HepG2 (cell line): ENCODE measurements around the gene TACC3. TPM values are rescaled to one million over a fixed set of nuclear protein-coding genes. Genes with fewer than 3 reads are reported as not detected.

ENCODE experiments used
- DBP ChIP-seq: sonication (generic); formaldehyde crosslinking; IDR thresholded peaks from 2 replicates; pipeline ENCODE4 v1.4.0; 2020; ENCODE audit warnings: missing genetic modification reagents; ENCODE audit errors: not compliant biosample characterization
- EEA1 ChIP-seq: sonication (generic); formaldehyde crosslinking; IDR thresholded peaks from 2 replicates; pipeline ENCODE4 v1.5.1; 2020; ENCODE audit warnings: mild to moderate bottlenecking, missing genetic modification reagents, borderline replicate concordance
- ETS1 ChIP-seq: sonication (generic); formaldehyde crosslinking; IDR thresholded peaks from 2 replicates; pipeline ENCODE4 v1.4.0; 2020; ENCODE audit warnings: missing genetic modification reagents
- FOXC1 ChIP-seq: sonication (generic); formaldehyde crosslinking; IDR thresholded peaks from 2 replicates; pipeline ENCODE4 v1.8.0; 2022; ENCODE audit warnings: mild to moderate bottlenecking, missing genetic modification reagents, borderline replicate concordance
- HMGA1 ChIP-seq: sonication (generic); formaldehyde crosslinking; conservative IDR thresholded peaks from 2 replicates; pipeline ENCODE4 v1.4.0; 2020; ENCODE audit warnings: missing genetic modification reagents
- LCORL ChIP-seq, 2 experiments: fragments of 450-650 bp in 1 of 2; sonication (generic) in 1 of 2; formaldehyde crosslinking in 1 of 2; IDR thresholded peaks; 2 replicates each; pipeline versions ENCODE4 v1.5.0 to v1.6.1; 2017 to 2020; ENCODE audit warnings: antibody characterized with exemption in 1 of 2, missing genetic modification reagents in 1 of 2
- MEIS2 ChIP-seq: sonication (generic); formaldehyde crosslinking; IDR thresholded peaks from 2 replicates; pipeline ENCODE4 v1.9.0; 2021; ENCODE audit warnings: mild to moderate bottlenecking, missing genetic modification reagents
- MIER2 ChIP-seq: IDR thresholded peaks from 2 replicates; pipeline ENCODE4 v1.6.1; 2016; ENCODE audit warnings: missing biosample characterization, missing genetic modification reagents
- MTA1 ChIP-seq: sonication (generic); formaldehyde crosslinking; IDR thresholded peaks from 2 replicates; pipeline ENCODE4 v1.4.0; 2020; ENCODE audit warnings: missing genetic modification reagents, mild to moderate bottlenecking, borderline replicate concordance
- NAIF1 ChIP-seq: sonication (generic); formaldehyde crosslinking; IDR thresholded peaks from 2 replicates; pipeline ENCODE4 v1.5.0; 2020; ENCODE audit warnings: mild to moderate bottlenecking, missing genetic modification reagents, borderline replicate concordance
- NFE2 ChIP-seq: sonication (generic); formaldehyde crosslinking; IDR thresholded peaks from 2 replicates; pipeline ENCODE4 v1.4.0; 2020; ENCODE audit warnings: missing genetic modification reagents
- NRL ChIP-seq: sonication (generic); formaldehyde crosslinking; IDR thresholded peaks from 2 replicates; pipeline ENCODE4 v1.5.0; 2020; ENCODE audit warnings: missing genetic modification reagents, mild to moderate bottlenecking, moderate library complexity, borderline replicate concordance
- RAD51 ChIP-seq: fragments of 450-650 bp; IDR thresholded peaks from 2 replicates; pipeline ENCODE4 v1.6.1; 2016; ENCODE audit warnings: borderline replicate concordance
- TCF7L2 ChIP-seq: IDR thresholded peaks from 2 replicates; pipeline ENCODE4 v1.6.1; 2011; ENCODE audit warnings: mild to moderate bottlenecking, low read depth, low read length, moderate library complexity
- TEAD3 ChIP-seq: optimal IDR thresholded peaks from 2 replicates; pipeline ENCODE3; 2016; ENCODE audit warnings: borderline replicate concordance
- TFDP2 ChIP-seq: sonication (generic); formaldehyde crosslinking; IDR thresholded peaks from 2 replicates; pipeline ENCODE4 v1.4.0; 2020; ENCODE audit warnings: missing genetic modification reagents
- ZBTB25 ChIP-seq: IDR thresholded peaks from 2 replicates; pipeline ENCODE4 v1.6.1; 2018; ENCODE audit warnings: missing genetic modification reagents
- ZBTB4 ChIP-seq: sonication (generic); formaldehyde crosslinking; IDR thresholded peaks from 2 replicates; pipeline ENCODE4 v1.4.0; 2020; ENCODE audit warnings: missing genetic modification reagents, mild to moderate bottlenecking, borderline replicate concordance
- ZEB1 ChIP-seq: IDR thresholded peaks from 2 replicates; pipeline ENCODE4 v1.6.1; 2012; ENCODE audit warnings: mild to moderate bottlenecking, low read depth, inconsistent platforms; ENCODE audit not compliant: insufficient replicate concordance
- ZFP1 ChIP-seq: IDR thresholded peaks from 2 replicates; pipeline ENCODE4 v1.6.1; 2016
- ZKSCAN5 ChIP-seq: sonication (generic); formaldehyde crosslinking; IDR thresholded peaks from 2 replicates; pipeline ENCODE4 v1.5.1; 2020; ENCODE audit warnings: mild to moderate bottlenecking, missing genetic modification reagents
- ZNF660 ChIP-seq: sonication (generic); formaldehyde crosslinking; IDR thresholded peaks from 2 replicates; pipeline ENCODE4 v1.5.1; 2020; ENCODE audit warnings: mild to moderate bottlenecking, low read depth, missing genetic modification reagents, borderline replicate concordance
- ZNF75D ChIP-seq: sonication (generic); formaldehyde crosslinking; IDR thresholded peaks from 2 replicates; pipeline ENCODE4 v1.8.1; 2023; ENCODE audit warnings: missing genetic modification reagents, mild to moderate bottlenecking, borderline replicate concordance
- polyA plus RNA-seq, 8 experiments: library from polyadenylated mRNA; depleted of rRNA in 3 of 8; stranded (reverse) in 7 of 8; unstranded in 1 of 8; fragments of >200 nt; fragmentation: Illumina TruSeq in 4 of 8; extraction: Trizol in 4 of 8; gene quantifications; 2 replicates each; pipeline versions ENCODE4 v1.2.1 to v1.2.3, GENCODE V29; 2011 to 2016; ENCODE audit warnings: low read depth in 4 of 8, missing spikeins in 1 of 8, mixed read lengths in 1 of 8; ENCODE audit not compliant: insufficient read depth in 1 of 8
- total RNA-seq, 5 experiments: library from RNA; depleted of rRNA; stranded (reverse); fragments of >200 nt; fragmentation: Illumina TruSeq; extraction: Trizol; gene quantifications; 2 replicates each; pipeline ENCODE4 v1.2.3, GENCODE V29; 2016; ENCODE audit warnings: low read depth in 1 of 5

TACC3 gene
- total and polyA plus RNA-seq, 2 of the 13 experiments (the other 11 are each of a cell fraction or from before 2014, with no cell fraction given) = 20.3 to 21.2 TPM

- TF ChIP-seq TFDP2 (CRISPR knock-in tag) (no peak; the same call in 1 of the 2 replicates), DBP (no peak), MEIS2 (CRISPR knock-in tag) (0 out of 2 replicates have a peak, but pooled peaks have one; percentile 34), MIER2 (CRISPR knock-in tag) (no peak), ZKSCAN5 (CRISPR knock-in tag) (no peak), TEAD3 (CRISPR knock-in tag) (peak; percentile 67), RAD51 (no peak), ZNF660 (CRISPR knock-in tag) (no peak), LCORL (IDR thresholded peaks at IDR 0.05) (no peak), LCORL (CRISPR knock-in tag; IDR thresholded peaks at IDR 0.05) (no peak), ETS1 (CRISPR knock-in tag) (no peak), ZEB1 (no peak), ZNF75D (CRISPR knock-in tag) (no peak), MTA1 (CRISPR knock-in tag) (no peak), NFE2 (CRISPR knock-in tag) (no peak), ZBTB4 (CRISPR knock-in tag) (no peak), ZBTB25 (CRISPR knock-in tag) (no peak), NAIF1 (no peak), EEA1 (CRISPR knock-in tag) (no peak; the same call in 1 of the 2 replicates), ZFP1 (CRISPR knock-in tag) (no peak), FOXC1 (CRISPR knock-in tag) (0 out of 2 replicates have a peak, but pooled peaks have one; percentile 19), TCF7L2 (no peak), HMGA1 (no peak), NRL (CRISPR knock-in tag) (no peak)
These were observed 71.6 kb downstream of the TACC3 start, which contains the start of gene FGFR3 (continued) for GRCh38 chr4:1792832-1793495.
